K562 (cell line): ENCODE measurements around the gene ERGIC3. TPM values are rescaled to one million over a fixed set of nuclear protein-coding genes. Genes with fewer than 3 reads are reported as not detected.

Experiments used
- BACH1 ChIP-seq: fragments of 200-800 bp; sonication (Bioruptor generic); IDR thresholded peaks from 2 replicates; pipeline ENCODE4 v1.6.1; 2016; ENCODE audit warnings: missing genetic modification characterization, missing compliant biosample characterization
- E2F3 ChIP-seq: fragments of 250-450 bp; sonication (Bioruptor Pico); IDR thresholded peaks from 2 replicates; pipeline ENCODE4 v1.4.0; 2020; ENCODE audit warnings: mild to moderate bottlenecking
- HDGF ChIP-seq: fragments of 450-650 bp; IDR thresholded peaks from 2 replicates; pipeline ENCODE4 v1.6.1; 2016
- PRPF4 ChIP-seq: fragments of 200-400 bp; formaldehyde crosslinking; IDR thresholded peaks from one replicate; pipeline ENCODE4 v1.6.1; 2017; ENCODE audit warnings: low read length, low read depth, mild to moderate bottlenecking; ENCODE audit not compliant: insufficient read depth, poor library complexity, severe bottlenecking
- RBM39 ChIP-seq: fragments of 200-400 bp; formaldehyde crosslinking; optimal IDR thresholded peaks from 2 replicates; pipeline ENCODE3; 2018; ENCODE audit warnings: low read depth, low read length
- SP2 ChIP-seq: IDR thresholded peaks from 2 replicates; pipeline ENCODE4 v1.6.1; 2011; ENCODE audit warnings: mild to moderate bottlenecking, low read depth, low read length, moderate library complexity; ENCODE audit not compliant: poor library complexity, severe bottlenecking; ENCODE audit errors: extremely low read depth
- TAF7 ChIP-seq: fragments of 450-650 bp; IDR thresholded peaks from 2 replicates; pipeline ENCODE4 v1.6.1; 2016; ENCODE audit warnings: missing genetic modification characterization, missing compliant biosample characterization
- ZBTB17 ChIP-seq: fragments of 450-650 bp; formaldehyde crosslinking; IDR thresholded peaks from 2 replicates; pipeline ENCODE4 v1.4.0; 2020; ENCODE audit warnings: mild to moderate bottlenecking
- ZFP30 ChIP-seq: fragments of 250-450 bp; sonication (Bioruptor Pico); IDR thresholded peaks from 2 replicates; pipeline ENCODE4 v1.8.0; 2022; ENCODE audit warnings: moderate library complexity, mild to moderate bottlenecking, inconsistent platforms, borderline replicate concordance
- ZNF146 ChIP-seq: IDR thresholded peaks from one replicate; pipeline ENCODE4 v1.6.1; 2018; ENCODE audit warnings: missing compliant biosample characterization; ENCODE audit not compliant: unreplicated experiment
- ZNF507 ChIP-seq: conservative IDR thresholded peaks from 2 replicates; pipeline ENCODE4 v1.6.1; 2017; ENCODE audit warnings: missing genetic modification characterization, missing compliant biosample characterization
- polyA plus RNA-seq, 8 experiments: library from polyadenylated mRNA; depleted of rRNA in 4 of 8; stranded (reverse) in 5 of 8; unstranded in 3 of 8; fragments of >200 nt; fragmentation: Nextera tagmentation in 2 of 8; fragmentation: Illumina TruSeq in 1 of 8; extraction: Ambion mirVana in 2 of 8; extraction: Trizol in 1 of 8; gene quantifications; 2 replicates each; pipeline versions ENCODE4 v1.2.1 to v1.2.3, GENCODE V29; 2011 to 2014; ENCODE audit warnings: inconsistent platforms in 1 of 8, missing spikeins in 1 of 8
- total RNA-seq, 7 experiments: library from RNA; depleted of rRNA in 6 of 7; stranded (reverse); fragments of >200 nt in 6 of 7; fragmentation: Illumina TruSeq in 2 of 7; extraction: Trizol in 2 of 7; gene quantifications; 2 replicates each; pipeline versions ENCODE4 v1.2.1 to v1.2.3, GENCODE V29; 2011 to 2021; ENCODE audit warnings: low replicate concordance in 1 of 7
- TF ChIP-seq, protein P1 (sequence below), 2 experiments: fragments of 450-650 bp; conservative IDR thresholded peaks; 2 replicates each; pipeline ENCODE4 v1.6.1; 2017; ENCODE audit warnings: mild to moderate bottlenecking in 2 of 2, moderate library complexity in 2 of 2
- TF ChIP-seq, protein P2 (sequence below): fragments of 450-650 bp; formaldehyde crosslinking; IDR thresholded peaks from 2 replicates; pipeline ENCODE4 v1.4.0; 2022; ENCODE audit warnings: missing genetic modification characterization
- TF ChIP-seq, protein P3 (sequence below): fragments of 450-650 bp; conservative IDR thresholded peaks from 2 replicates; pipeline ENCODE4 v1.6.1; 2016; ENCODE audit warnings: missing genetic modification characterization, low read depth, mild to moderate bottlenecking, control low read depth, missing compliant biosample characterization
- TF ChIP-seq, protein P4 (sequence below): sonication (generic); formaldehyde crosslinking; IDR thresholded peaks from 2 replicates; pipeline ENCODE4 v1.8.0; 2023; ENCODE audit warnings: mild to moderate bottlenecking, missing genetic modification reagents
- TF ChIP-seq, protein P5 (sequence below): sonication (generic); formaldehyde crosslinking; IDR thresholded peaks from 2 replicates; pipeline ENCODE4 v1.8.0; 2022; ENCODE audit warnings: mild to moderate bottlenecking, missing genetic modification reagents

Gene ERGIC3
- total and polyA plus RNA-seq, 9 of the 15 experiments (the other 6 are each of a cell fraction or from before 2014, with no cell fraction given): 121 to 278 (median 184) TPM

DNA sequence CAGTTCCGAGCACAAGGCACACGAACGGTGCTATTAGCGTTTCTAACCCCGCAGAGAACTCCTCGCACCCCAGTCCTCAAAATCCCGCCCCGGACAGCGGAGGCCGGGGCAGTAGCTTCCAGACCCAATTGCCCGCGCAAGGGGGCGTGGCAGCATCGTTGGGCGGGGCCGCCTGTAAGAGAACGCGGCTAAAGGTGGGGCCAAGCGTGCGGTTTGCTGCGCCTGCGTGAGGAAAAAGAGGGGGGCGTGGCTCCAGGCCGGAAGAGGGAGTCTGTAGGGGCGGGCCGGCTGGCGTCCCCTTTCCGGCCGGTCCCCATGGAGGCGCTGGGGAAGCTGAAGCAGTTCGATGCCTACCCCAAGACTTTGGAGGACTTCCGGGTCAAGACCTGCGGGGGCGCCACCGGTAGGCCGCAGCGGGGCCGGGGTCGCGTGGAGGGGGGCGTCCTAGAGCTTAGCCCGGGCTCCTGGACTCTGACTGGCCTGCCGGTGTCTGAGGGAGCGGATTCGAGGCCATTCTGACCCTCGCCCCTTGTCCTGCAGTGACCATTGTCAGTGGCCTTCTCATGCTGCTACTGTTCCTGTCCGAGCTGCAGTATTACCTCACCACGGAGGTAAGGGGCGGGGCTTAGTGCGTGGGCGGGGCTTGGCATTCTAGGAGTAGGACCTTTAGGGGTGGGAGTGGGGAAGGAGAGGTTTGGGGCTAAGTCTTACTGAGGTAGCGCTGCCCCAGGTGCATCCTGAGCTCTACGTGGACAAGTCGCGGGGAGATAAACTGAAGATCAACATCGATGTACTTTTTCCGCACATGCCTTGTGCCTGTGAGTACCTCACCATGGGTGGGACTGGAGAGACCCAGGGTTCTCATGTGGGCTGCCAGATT, at the start of gene ERGIC3 (continued):
- TF ChIP-seq, protein P1, sequence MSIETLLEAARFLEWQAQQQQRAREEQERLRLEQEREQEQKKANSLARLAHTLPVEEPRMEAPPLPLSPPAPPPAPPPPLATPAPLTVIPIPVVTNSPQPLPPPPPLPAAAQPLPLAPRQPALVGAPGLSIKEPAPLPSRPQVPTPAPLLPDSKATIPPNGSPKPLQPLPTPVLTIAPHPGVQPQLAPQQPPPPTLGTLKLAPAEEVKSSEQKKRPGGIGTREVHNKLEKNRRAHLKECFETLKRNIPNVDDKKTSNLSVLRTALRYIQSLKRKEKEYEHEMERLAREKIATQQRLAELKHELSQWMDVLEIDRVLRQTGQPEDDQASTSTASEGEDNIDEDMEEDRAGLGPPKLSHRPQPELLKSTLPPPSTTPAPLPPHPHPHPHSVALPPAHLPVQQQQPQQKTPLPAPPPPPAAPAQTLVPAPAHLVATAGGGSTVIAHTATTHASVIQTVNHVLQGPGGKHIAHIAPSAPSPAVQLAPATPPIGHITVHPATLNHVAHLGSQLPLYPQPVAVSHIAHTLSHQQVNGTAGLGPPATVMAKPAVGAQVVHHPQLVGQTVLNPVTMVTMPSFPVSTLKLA (conservative IDR thresholded peaks at IDR 0.05): peak; percentile 47 to 75; a peak in 3 of 4 replicates
- TF ChIP-seq PRPF4 (no peak), ZBTB17 (CRISPR knock-in tag) (no peak), ZFP30 (CRISPR knock-in tag) (no peak), SP2 (no peak), TAF7 (no peak; the same call in 1 of the 2 replicates), ZNF507 (no peak), E2F3 (no peak), BACH1 (no peak), ZNF146 (CRISPR knock-in tag) (no peak), HDGF (no peak), RBM39 (no peak)
- TF ChIP-seq, protein P2, sequence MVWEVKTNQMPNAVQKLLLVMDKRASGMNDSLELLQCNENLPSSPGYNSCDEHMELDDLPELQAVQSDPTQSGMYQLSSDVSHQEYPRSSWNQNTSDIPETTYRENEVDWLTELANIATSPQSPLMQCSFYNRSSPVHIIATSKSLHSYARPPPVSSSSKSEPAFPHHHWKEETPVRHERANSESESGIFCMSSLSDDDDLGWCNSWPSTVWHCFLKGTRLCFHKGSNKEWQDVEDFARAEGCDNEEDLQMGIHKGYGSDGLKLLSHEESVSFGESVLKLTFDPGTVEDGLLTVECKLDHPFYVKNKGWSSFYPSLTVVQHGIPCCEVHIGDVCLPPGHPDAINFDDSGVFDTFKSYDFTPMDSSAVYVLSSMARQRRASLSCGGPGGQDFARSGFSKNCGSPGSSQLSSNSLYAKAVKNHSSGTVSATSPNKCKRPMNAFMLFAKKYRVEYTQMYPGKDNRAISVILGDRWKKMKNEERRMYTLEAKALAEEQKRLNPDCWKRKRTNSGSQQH (CRISPR knock-in tag): no peak
- TF ChIP-seq, protein P3, sequence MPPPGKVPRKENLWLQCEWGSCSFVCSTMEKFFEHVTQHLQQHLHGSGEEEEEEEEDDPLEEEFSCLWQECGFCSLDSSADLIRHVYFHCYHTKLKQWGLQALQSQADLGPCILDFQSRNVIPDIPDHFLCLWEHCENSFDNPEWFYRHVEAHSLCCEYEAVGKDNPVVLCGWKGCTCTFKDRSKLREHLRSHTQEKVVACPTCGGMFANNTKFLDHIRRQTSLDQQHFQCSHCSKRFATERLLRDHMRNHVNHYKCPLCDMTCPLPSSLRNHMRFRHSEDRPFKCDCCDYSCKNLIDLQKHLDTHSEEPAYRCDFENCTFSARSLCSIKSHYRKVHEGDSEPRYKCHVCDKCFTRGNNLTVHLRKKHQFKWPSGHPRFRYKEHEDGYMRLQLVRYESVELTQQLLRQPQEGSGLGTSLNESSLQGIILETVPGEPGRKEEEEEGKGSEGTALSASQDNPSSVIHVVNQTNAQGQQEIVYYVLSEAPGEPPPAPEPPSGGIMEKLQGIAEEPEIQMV (tag): no peak
- TF ChIP-seq, protein P4, sequence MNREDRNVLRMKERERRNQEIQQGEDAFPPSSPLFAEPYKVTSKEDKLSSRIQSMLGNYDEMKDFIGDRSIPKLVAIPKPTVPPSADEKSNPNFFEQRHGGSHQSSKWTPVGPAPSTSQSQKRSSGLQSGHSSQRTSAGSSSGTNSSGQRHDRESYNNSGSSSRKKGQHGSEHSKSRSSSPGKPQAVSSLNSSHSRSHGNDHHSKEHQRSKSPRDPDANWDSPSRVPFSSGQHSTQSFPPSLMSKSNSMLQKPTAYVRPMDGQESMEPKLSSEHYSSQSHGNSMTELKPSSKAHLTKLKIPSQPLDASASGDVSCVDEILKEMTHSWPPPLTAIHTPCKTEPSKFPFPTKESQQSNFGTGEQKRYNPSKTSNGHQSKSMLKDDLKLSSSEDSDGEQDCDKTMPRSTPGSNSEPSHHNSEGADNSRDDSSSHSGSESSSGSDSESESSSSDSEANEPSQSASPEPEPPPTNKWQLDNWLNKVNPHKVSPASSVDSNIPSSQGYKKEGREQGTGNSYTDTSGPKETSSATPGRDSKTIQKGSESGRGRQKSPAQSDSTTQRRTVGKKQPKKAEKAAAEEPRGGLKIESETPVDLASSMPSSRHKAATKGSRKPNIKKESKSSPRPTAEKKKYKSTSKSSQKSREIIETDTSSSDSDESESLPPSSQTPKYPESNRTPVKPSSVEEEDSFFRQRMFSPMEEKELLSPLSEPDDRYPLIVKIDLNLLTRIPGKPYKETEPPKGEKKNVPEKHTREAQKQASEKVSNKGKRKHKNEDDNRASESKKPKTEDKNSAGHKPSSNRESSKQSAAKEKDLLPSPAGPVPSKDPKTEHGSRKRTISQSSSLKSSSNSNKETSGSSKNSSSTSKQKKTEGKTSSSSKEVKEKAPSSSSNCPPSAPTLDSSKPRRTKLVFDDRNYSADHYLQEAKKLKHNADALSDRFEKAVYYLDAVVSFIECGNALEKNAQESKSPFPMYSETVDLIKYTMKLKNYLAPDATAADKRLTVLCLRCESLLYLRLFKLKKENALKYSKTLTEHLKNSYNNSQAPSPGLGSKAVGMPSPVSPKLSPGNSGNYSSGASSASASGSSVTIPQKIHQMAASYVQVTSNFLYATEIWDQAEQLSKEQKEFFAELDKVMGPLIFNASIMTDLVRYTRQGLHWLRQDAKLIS (CRISPR knock-in tag): no peak
- TF ChIP-seq, protein P5, sequence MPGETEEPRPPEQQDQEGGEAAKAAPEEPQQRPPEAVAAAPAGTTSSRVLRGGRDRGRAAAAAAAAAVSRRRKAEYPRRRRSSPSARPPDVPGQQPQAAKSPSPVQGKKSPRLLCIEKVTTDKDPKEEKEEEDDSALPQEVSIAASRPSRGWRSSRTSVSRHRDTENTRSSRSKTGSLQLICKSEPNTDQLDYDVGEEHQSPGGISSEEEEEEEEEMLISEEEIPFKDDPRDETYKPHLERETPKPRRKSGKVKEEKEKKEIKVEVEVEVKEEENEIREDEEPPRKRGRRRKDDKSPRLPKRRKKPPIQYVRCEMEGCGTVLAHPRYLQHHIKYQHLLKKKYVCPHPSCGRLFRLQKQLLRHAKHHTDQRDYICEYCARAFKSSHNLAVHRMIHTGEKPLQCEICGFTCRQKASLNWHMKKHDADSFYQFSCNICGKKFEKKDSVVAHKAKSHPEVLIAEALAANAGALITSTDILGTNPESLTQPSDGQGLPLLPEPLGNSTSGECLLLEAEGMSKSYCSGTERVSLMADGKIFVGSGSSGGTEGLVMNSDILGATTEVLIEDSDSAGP (CRISPR knock-in tag): no peak
